SU-DHL-6 (cell line): ENCODE measurements around the gene CSNK2A3.

Experiments
- H2AFZ ChIP-seq: fragments of 200-600 bp; sonication (generic); 2 replicates; pipeline ENCODE4 v1.6.1; 2014; ENCODE audit warnings: low read depth, mild to moderate bottlenecking, moderate library complexity, mixed read lengths, antibody characterized with exemption, low read length; ENCODE audit not compliant: severe bottlenecking
- H3F3A ChIP-seq: fragments of 200-600 bp; shearing (Covaris generic); 2 replicates; pipeline ENCODE4 v1.6.0; 2016; ENCODE audit warnings: antibody characterized with exemption, mild to moderate bottlenecking; ENCODE audit not compliant: insufficient read depth
- H3K27ac ChIP-seq: fragments of 200-600 bp; sonication (generic); 2 replicates; pipeline ENCODE4 v1.5.1; 2016; ENCODE audit warnings: low read depth, mild to moderate bottlenecking, low read length, moderate library complexity, mixed read lengths
- H3K27me3 ChIP-seq: fragments of 200-600 bp; sonication (generic), shearing (Covaris generic); 2 replicates; pipeline ENCODE4 v1.6.0; 2014; ENCODE audit warnings: mild to moderate bottlenecking, low read length
- H3K36me3 ChIP-seq: fragments of 200-600 bp; sonication (generic); 2 replicates; pipeline ENCODE4 v1.6.1; 2014; ENCODE audit warnings: mild to moderate bottlenecking, low read length, mixed read lengths
- H3K4me2 ChIP-seq: fragments of 300-600, 200-600 bp; shearing (Covaris generic), sonication (generic); 2 replicates; pipeline ENCODE4 v1.6.0; 2014; ENCODE audit warnings: low read length, low read depth, mild to moderate bottlenecking; ENCODE audit not compliant: poor library complexity, severe bottlenecking
- H3K4me3 ChIP-seq: fragments of 200-600 bp; sonication (generic); 2 replicates; pipeline ENCODE4 v1.5.1; 2014; ENCODE audit warnings: antibody characterized with exemption, low read length, mild to moderate bottlenecking, mixed read lengths; ENCODE audit not compliant: insufficient read depth, poor library complexity, severe bottlenecking
- H3K79me2 ChIP-seq: fragments of 200-600 bp; sonication (generic); 2 replicates; pipeline ENCODE4 v1.6.1; 2014; ENCODE audit warnings: mild to moderate bottlenecking, low read length, moderate library complexity; ENCODE audit not compliant: insufficient read depth
- H3K9ac ChIP-seq: fragments of 200-600 bp; sonication (generic); 2 replicates; pipeline ENCODE4 v1.7.0; 2014; ENCODE audit warnings: mild to moderate bottlenecking, low read length
- H3K9me2 ChIP-seq: fragments of 200-600 bp; sonication (generic); replicated peaks from 2 replicates; pipeline ENCODE4 v1.6.1; 2014; ENCODE audit warnings: low read length; ENCODE audit not compliant: insufficient read depth
- H3K9me3 ChIP-seq: fragments of 200-600 bp; sonication (generic); 2 replicates; pipeline ENCODE4 v1.6.1; 2014; ENCODE audit warnings: low read length, mixed read lengths; ENCODE audit not compliant: insufficient read depth
- H4K20me1 ChIP-seq: fragments of 200-600 bp; sonication (generic); 2 replicates; pipeline ENCODE4 v1.6.1; 2014; ENCODE audit warnings: low read depth, mild to moderate bottlenecking, antibody characterized with exemption, low read length, moderate library complexity, mixed read lengths
- EZH2phosphoT487 ChIP-seq: fragments of 200-600 bp; sonication (generic), shearing (Covaris generic); conservative IDR thresholded peaks from 2 replicates; pipeline ENCODE4 v1.6.1; 2018; ENCODE audit warnings: mild to moderate bottlenecking, antibody characterized with exemption, low read length, moderate library complexity, mixed read lengths
- TF ChIP-seq, protein P1 (sequence below): fragments of 200-600 bp; sonication (generic); IDR thresholded peaks from one replicate; pipeline ENCODE4 v1.5.1; 2017; ENCODE audit warnings: antibody characterized with exemption, mild to moderate bottlenecking, low read length, moderate library complexity; ENCODE audit not compliant: insufficient read depth, poor library complexity, severe bottlenecking

The CSNK2A3 gene

DNA sequence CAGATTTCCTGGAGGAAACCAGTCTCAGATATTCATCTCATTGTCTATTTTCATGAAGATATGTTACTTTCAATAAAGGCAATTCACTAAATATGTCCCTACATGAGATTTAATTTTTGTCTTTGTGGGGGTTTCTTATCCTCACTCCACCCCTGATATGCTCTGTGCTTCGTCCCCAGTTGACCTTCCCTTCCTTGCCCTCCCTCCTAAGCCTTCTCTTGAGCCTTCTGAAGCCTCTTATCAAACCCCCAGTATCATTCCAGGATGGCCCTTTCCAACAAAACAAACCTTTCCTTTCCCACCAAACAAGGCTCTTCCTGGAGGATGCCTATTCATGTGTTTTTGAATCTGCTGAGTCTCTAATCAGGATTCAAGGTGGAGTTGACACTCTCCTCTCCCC lies 44.8 kb downstream of the CSNK2A3 start:
- TF ChIP-seq, protein P1, sequence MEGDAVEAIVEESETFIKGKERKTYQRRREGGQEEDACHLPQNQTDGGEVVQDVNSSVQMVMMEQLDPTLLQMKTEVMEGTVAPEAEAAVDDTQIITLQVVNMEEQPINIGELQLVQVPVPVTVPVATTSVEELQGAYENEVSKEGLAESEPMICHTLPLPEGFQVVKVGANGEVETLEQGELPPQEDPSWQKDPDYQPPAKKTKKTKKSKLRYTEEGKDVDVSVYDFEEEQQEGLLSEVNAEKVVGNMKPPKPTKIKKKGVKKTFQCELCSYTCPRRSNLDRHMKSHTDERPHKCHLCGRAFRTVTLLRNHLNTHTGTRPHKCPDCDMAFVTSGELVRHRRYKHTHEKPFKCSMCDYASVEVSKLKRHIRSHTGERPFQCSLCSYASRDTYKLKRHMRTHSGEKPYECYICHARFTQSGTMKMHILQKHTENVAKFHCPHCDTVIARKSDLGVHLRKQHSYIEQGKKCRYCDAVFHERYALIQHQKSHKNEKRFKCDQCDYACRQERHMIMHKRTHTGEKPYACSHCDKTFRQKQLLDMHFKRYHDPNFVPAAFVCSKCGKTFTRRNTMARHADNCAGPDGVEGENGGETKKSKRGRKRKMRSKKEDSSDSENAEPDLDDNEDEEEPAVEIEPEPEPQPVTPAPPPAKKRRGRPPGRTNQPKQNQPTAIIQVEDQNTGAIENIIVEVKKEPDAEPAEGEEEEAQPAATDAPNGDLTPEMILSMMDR = no peak
- TF ChIP-seq EZH2phosphoT487 = no peak
- Histone ChIP-seq H3K27ac (no peak overlapping the region), H3K27me3 (no peaks in the 10 kb centered on the region), H3K9ac (no peak overlapping the region), H3K9me3 (no peaks in the 10 kb centered on the region), H3K36me3 (no peaks in the 10 kb centered on the region), H3K9me2 (no peaks in the 10 kb centered on the region), H3K4me3 (no peak overlapping the region), H3K79me2 (no peaks in the 10 kb centered on the region), H3F3A (no peaks in the 10 kb centered on the region), H2AFZ (no peak overlapping the region), H4K20me1 (no peaks in the 10 kb centered on the region), H3K4me2 (no peak overlapping the region)

DNA sequence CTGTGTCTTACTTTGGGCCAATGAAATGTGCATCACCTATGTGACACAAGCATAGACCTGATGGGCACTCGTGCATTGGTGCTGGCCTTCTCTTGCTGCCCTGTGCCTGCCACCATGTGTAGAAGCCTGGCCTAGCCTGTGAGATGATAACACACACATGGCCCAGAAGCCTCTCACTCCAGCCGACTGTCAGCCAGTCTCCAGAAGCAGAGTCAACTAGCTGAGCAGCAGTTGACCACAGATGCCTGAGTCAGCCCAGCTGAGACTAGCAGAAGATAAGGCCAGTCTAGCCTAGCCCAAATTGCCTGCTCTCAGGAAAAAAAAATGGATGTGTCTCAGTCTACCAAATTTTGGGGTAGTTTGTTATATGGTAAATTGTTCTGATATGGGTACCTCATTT lies 46.2 kb downstream of the CSNK2A3 start:
- Histone ChIP-seq H3K79me2 (no peaks in the 10 kb centered on the region), H4K20me1 (no peaks in the 10 kb centered on the region), H2AFZ (no peak overlapping the region), H3K27me3 (no peaks in the 10 kb centered on the region), H3K27ac (no peak overlapping the region), H3K9me3 (no peaks in the 10 kb centered on the region), H3K9ac (no peak overlapping the region), H3K9me2 (no peaks in the 10 kb centered on the region), H3K4me2 (no peak overlapping the region), H3K4me3 (no peak overlapping the region), H3F3A (no peaks in the 10 kb centered on the region), H3K36me3 (no peaks in the 10 kb centered on the region)
- TF ChIP-seq, protein P1 = no peak
- TF ChIP-seq EZH2phosphoT487 = no peak

DNA sequence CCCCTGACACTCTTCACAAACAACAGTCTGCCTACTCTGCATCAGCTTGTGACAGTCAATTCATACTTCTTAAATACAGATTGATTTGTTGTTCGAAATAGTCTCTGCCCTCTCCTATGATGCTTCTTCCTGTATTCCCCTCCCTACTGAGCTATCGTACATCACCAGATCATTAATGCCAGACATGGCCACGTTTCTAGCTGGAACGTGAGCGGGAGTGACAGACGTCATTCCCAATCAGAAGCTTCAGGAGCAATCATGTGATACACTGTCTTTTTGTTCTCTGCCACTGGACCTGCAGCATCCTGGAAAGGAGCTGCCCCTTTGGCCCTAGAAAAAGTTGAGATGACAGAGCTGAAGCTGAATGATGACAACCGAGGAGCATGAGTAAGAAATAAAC lies 48.5 kb downstream of the CSNK2A3 start:
- no peaks in the 10 kb centered on the region for H3F3A ChIP-seq
- TF ChIP-seq, protein P1 = no peak
- TF ChIP-seq EZH2phosphoT487 = no peak
- no peak overlapping the region for H2AFZ ChIP-seq
- no peaks in the 10 kb centered on the region for H3K79me2 ChIP-seq
- H3K9me3 ChIP-seq = no peaks in the 10 kb centered on the region
- H3K4me3 ChIP-seq = no peak overlapping the region
- H3K9me2 ChIP-seq = no peaks in the 10 kb centered on the region
- no peaks in the 10 kb centered on the region for H4K20me1 ChIP-seq
- H3K4me2 ChIP-seq = no peak overlapping the region
- no peak overlapping the region for H3K9ac ChIP-seq
- H3K27ac ChIP-seq = no peak overlapping the region
- no peaks in the 10 kb centered on the region for H3K36me3 ChIP-seq
- no peaks in the 10 kb centered on the region for H3K27me3 ChIP-seq

DNA sequence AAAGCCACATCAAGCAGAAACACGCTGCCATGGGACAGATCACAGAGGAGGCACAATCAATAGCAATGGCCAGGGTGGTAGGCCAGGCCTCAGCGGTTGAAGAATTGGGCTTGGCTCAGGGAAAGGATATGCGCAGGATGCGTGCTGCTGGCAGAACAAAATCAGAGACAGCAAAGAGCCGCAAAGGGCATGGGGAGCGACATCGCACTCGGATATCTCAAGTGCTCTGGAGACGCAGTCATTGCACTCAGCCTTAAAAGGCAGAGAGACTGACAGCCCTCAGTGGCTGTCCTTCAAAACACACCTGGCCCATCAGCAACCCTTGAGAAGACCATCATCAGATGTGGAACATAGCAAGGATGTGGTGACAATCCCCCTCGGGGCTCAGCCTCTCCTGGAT lies 50.5 kb downstream of the CSNK2A3 start:
- no peak overlapping the region for H3K27ac ChIP-seq
- H3K27me3 ChIP-seq = no peaks in the 10 kb centered on the region
- H2AFZ ChIP-seq = no peak overlapping the region
- TF ChIP-seq, protein P1 = no peak
- no peak for TF ChIP-seq EZH2phosphoT487
- no peak overlapping the region for H3K9ac ChIP-seq
- no peaks in the 10 kb centered on the region for H4K20me1 ChIP-seq
- H3K9me2 ChIP-seq = no peaks in the 10 kb centered on the region
- H3K36me3 ChIP-seq = no peaks in the 10 kb centered on the region
- H3K4me2 ChIP-seq = no peak overlapping the region
- H3K79me2 ChIP-seq = no peaks in the 10 kb centered on the region
- H3K4me3 ChIP-seq = no peak overlapping the region
- no peaks in the 10 kb centered on the region for H3F3A ChIP-seq
- H3K9me3 ChIP-seq = no peaks in the 10 kb centered on the region
